K562 (cell line): ENCODE measurements around the gene PEX3. TPM values are rescaled to one million over a fixed set of nuclear protein-coding genes. Genes with fewer than 3 reads are reported as not detected.

Experiments used
- AFF1 ChIP-seq, 2 experiments: fragments of 450-650 bp; IDR thresholded peaks; 2 replicates each; pipeline ENCODE4 v1.6.1; 2018; ENCODE audit warnings: mild to moderate bottlenecking in 2 of 2, low read depth in 1 of 2; ENCODE audit not compliant: partially characterized antibody in 2 of 2
- BRCA1 ChIP-seq, 2 experiments: fragments of 450-650 bp in 1 of 2; sonication (generic) in 1 of 2; formaldehyde crosslinking in 1 of 2; IDR thresholded peaks; 2 replicates each; pipeline versions ENCODE4 v1.5.0 to v1.6.1; 2017 to 2020; ENCODE audit warnings: mild to moderate bottlenecking in 1 of 2, missing genetic modification reagents in 1 of 2
- CREB3L1 ChIP-seq: fragments of 450-650 bp; IDR thresholded peaks from 2 replicates; pipeline ENCODE4 v1.6.1; 2014; ENCODE audit warnings: low read depth, mild to moderate bottlenecking, moderate library complexity, borderline replicate concordance
- ETV5 ChIP-seq: sonication (generic); formaldehyde crosslinking; IDR thresholded peaks from 2 replicates; pipeline ENCODE4 v1.4.0; 2020; ENCODE audit warnings: low read depth, mild to moderate bottlenecking, missing genetic modification reagents
- FOXK1 ChIP-seq: sonication (generic); formaldehyde crosslinking; IDR thresholded peaks from 2 replicates; pipeline ENCODE4 v1.8.0; 2022; ENCODE audit warnings: missing genetic modification reagents, mild to moderate bottlenecking, borderline replicate concordance
- FUS ChIP-seq: fragments of 200-400 bp; formaldehyde crosslinking; optimal IDR thresholded peaks from 2 replicates; pipeline ENCODE3; 2017; ENCODE audit warnings: low read depth, low read length
- HCFC1 ChIP-seq: IDR thresholded peaks from 2 replicates; pipeline ENCODE4 v1.6.1; 2012; ENCODE audit warnings: low read depth, low read length, improper control_type of control experiment
- MCM2 ChIP-seq: fragments of 450-650 bp; IDR thresholded peaks from 2 replicates; pipeline ENCODE4 v1.6.1; 2017; ENCODE audit warnings: low read depth, mild to moderate bottlenecking
- NFXL1 ChIP-seq: fragments of 450-650 bp; formaldehyde crosslinking; IDR thresholded peaks from 2 replicates; pipeline ENCODE4 v1.4.0; 2021; ENCODE audit warnings: mild to moderate bottlenecking
- OTX1 ChIP-seq: fragments of 450-650 bp; formaldehyde crosslinking; IDR thresholded peaks from 2 replicates; pipeline ENCODE4 v1.4.0; 2022; ENCODE audit warnings: mild to moderate bottlenecking
- PYGO2 ChIP-seq: fragments of 450-650 bp; IDR thresholded peaks from 2 replicates; pipeline ENCODE4 v1.6.1; 2016; ENCODE audit warnings: mild to moderate bottlenecking, missing genetic modification characterization, moderate library complexity, missing compliant biosample characterization
- RFX7 ChIP-seq: fragments of 250-450 bp; sonication (Bioruptor Pico); IDR thresholded peaks from 2 replicates; pipeline ENCODE4 v1.5.1; 2021; ENCODE audit warnings: mild to moderate bottlenecking
- SRSF3 ChIP-seq: fragments of 200-400 bp; formaldehyde crosslinking; IDR thresholded peaks from 2 replicates; pipeline ENCODE4 v1.6.1; 2016; ENCODE audit warnings: mild to moderate bottlenecking, low read length, moderate library complexity; ENCODE audit not compliant: insufficient read depth
- TCFL5 ChIP-seq: fragments of 250-450 bp; sonication (Bioruptor Pico); conservative IDR thresholded peaks from 2 replicates; pipeline ENCODE4 v1.6.1; 2021; ENCODE audit warnings: mild to moderate bottlenecking, moderate library complexity, matching md5 sums
- THRB ChIP-seq: fragments of 450-650 bp; formaldehyde crosslinking; conservative IDR thresholded peaks from 2 replicates; pipeline ENCODE4 v1.4.0; 2022; ENCODE audit warnings: mild to moderate bottlenecking, missing genetic modification characterization
- ZBED1 ChIP-seq: IDR thresholded peaks from 2 replicates; pipeline ENCODE4 v1.6.1; 2014
- ZNF449 ChIP-seq: fragments of 250-450 bp; sonication (Bioruptor Pico); IDR thresholded peaks from 2 replicates; pipeline ENCODE4 v1.8.0; 2022; ENCODE audit warnings: moderate library complexity, mild to moderate bottlenecking, inconsistent platforms
- ZNF561 ChIP-seq: fragments of 450-650 bp; formaldehyde crosslinking; conservative IDR thresholded peaks from 2 replicates; pipeline ENCODE4 v1.4.0; 2020; ENCODE audit warnings: mild to moderate bottlenecking, moderate library complexity
- polyA plus RNA-seq, 8 experiments: library from polyadenylated mRNA; depleted of rRNA in 4 of 8; stranded (reverse) in 5 of 8; unstranded in 3 of 8; fragments of >200 nt; fragmentation: Nextera tagmentation in 2 of 8; fragmentation: Illumina TruSeq in 1 of 8; extraction: Ambion mirVana in 2 of 8; extraction: Trizol in 1 of 8; gene quantifications; 2 replicates each; pipeline versions ENCODE4 v1.2.1 to v1.2.3, GENCODE V29; 2011 to 2014; ENCODE audit warnings: inconsistent platforms in 1 of 8, missing spikeins in 1 of 8
- total RNA-seq, 7 experiments: library from RNA; depleted of rRNA in 6 of 7; stranded (reverse); fragments of >200 nt in 6 of 7; fragmentation: Illumina TruSeq in 2 of 7; extraction: Trizol in 2 of 7; gene quantifications; 2 replicates each; pipeline versions ENCODE4 v1.2.1 to v1.2.3, GENCODE V29; 2011 to 2021; ENCODE audit warnings: low replicate concordance in 1 of 7
- TF ChIP-seq, protein P1 (sequence below), 2 experiments: fragments of 450-650 bp in 1 of 2; sonication (generic) in 1 of 2; formaldehyde crosslinking; conservative IDR thresholded peaks; 2 replicates each; pipeline versions ENCODE4 v1.4.0 to v1.8.1; 2020 to 2022; ENCODE audit warnings: mild to moderate bottlenecking in 1 of 2, missing genetic modification reagents in 1 of 2

The PEX3 gene
- total and polyA plus RNA-seq, 9 of the 15 experiments (the other 6 are each of a cell fraction or from before 2014, with no cell fraction given), result 17.3 to 69.6 (median 32.7) TPM

- TF ChIP-seq PYGO2, result no peak
- no peak for TF ChIP-seq ZNF561 (CRISPR knock-in tag)
- no peak for TF ChIP-seq FUS
- TF ChIP-seq TCFL5 (CRISPR knock-in tag), result no peak
- TF ChIP-seq HCFC1, result no peak
- TF ChIP-seq SRSF3, result no peak
- TF ChIP-seq AFF1 (IDR thresholded peaks at IDR 0.05; ENCODE audit: low read depth in 1 of 2, partially characterized antibody in 2 of 2), result peak in 1 of 2 experiments; percentile 36
- no peak for TF ChIP-seq CREB3L1
- no peak for TF ChIP-seq ETV5
- TF ChIP-seq THRB (CRISPR knock-in tag), result peak; percentile 73
- TF ChIP-seq OTX1 (CRISPR knock-in tag), result peak; percentile 71; the same call in 1 of the 2 replicates
- no peak for TF ChIP-seq FOXK1 (CRISPR knock-in tag)
- no peak for TF ChIP-seq BRCA1 (IDR thresholded peaks at IDR 0.05)
- no peak for TF ChIP-seq BRCA1 (CRISPR knock-in tag; IDR thresholded peaks at IDR 0.05)
- TF ChIP-seq, protein P1, sequence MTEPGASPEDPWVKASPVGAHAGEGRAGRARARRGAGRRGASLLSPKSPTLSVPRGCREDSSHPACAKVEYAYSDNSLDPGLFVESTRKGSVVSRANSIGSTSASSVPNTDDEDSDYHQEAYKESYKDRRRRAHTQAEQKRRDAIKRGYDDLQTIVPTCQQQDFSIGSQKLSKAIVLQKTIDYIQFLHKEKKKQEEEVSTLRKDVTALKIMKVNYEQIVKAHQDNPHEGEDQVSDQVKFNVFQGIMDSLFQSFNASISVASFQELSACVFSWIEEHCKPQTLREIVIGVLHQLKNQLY (CRISPR knock-in tag; conservative IDR thresholded peaks at IDR 0.05), result no peak
- TF ChIP-seq ZNF449 (CRISPR knock-in tag), result no peak
- TF ChIP-seq RFX7, result no peak
- TF ChIP-seq MCM2, result no peak
- no peak for TF ChIP-seq ZBED1
- no peak for TF ChIP-seq NFXL1 (CRISPR knock-in tag)
Observed at GRCh38 chr6:143516690-143517446, 66.3 kb downstream of the PEX3 start (continued).
